GM06990 (cell line): ENCODE measurements around the gene FGF5.
"Not testable (repeated sequence)": the region's sequence is repeated elsewhere in the genome, so short reads cannot be mapped to it uniquely, and the experiment has no call there.

Source experiments
- DNase-seq: peaks from one replicate; pipeline ENCODE4 v3.0.0-alpha.2; 2011; ENCODE audit not compliant: insufficient read length; ENCODE audit errors: extremely low read depth
- H3K27me3 ChIP-seq: replicated peaks from 2 replicates; pipeline ENCODE4 v1.6.0; 2011; ENCODE audit warnings: low read length; ENCODE audit not compliant: control insufficient read depth, insufficient read depth
- H3K36me3 ChIP-seq: 2 replicates; pipeline ENCODE4 v1.5.1; 2011; ENCODE audit warnings: low read length; ENCODE audit not compliant: control insufficient read depth, insufficient read depth
- H3K4me3 ChIP-seq: replicated peaks from 2 replicates; pipeline ENCODE4 v1.5.1; 2011; ENCODE audit warnings: low read depth, mild to moderate bottlenecking, control low read depth, low read length
- CTCF ChIP-seq: IDR thresholded peaks from 2 replicates; pipeline ENCODE4 v1.5.1; 2011; ENCODE audit warnings: low read length, control low read depth, mild to moderate bottlenecking, inconsistent platforms; ENCODE audit not compliant: insufficient read depth, poor library complexity, severe bottlenecking

Gene FGF5

GRCh38 chr4:80240976-80241375, 25.5 kb upstream of the FGF5 start:
- H3K36me3 ChIP-seq: no peaks in the 10 kb centered on the region
- no peak for TF ChIP-seq CTCF
- H3K27me3 ChIP-seq: no peaks in the 10 kb centered on the region
- no peak overlapping the region for H3K4me3 ChIP-seq
- no peak for DNase-seq

GRCh38 chr4:80243274-80244018, 23.0 kb upstream of the FGF5 start:
- DNase-seq: no peak
- H3K27me3 ChIP-seq: no peaks in the 10 kb centered on the region
- H3K4me3 ChIP-seq: no peak overlapping the region
- TF ChIP-seq CTCF: no peak
- no peaks in the 10 kb centered on the region for H3K36me3 ChIP-seq

GRCh38 chr4:80247484-80247883, 19.0 kb upstream of the FGF5 start:
- not testable (repeated sequence) for H3K36me3 ChIP-seq, H3K27me3 ChIP-seq, DNase-seq, H3K4me3 ChIP-seq

GRCh38 chr4:80249144-80249543, 17.3 kb upstream of the FGF5 start:
- TF ChIP-seq CTCF: no peak
- H3K27me3 ChIP-seq: no peaks in the 10 kb centered on the region
- H3K4me3 ChIP-seq: no peak overlapping the region
- H3K36me3 ChIP-seq: no peaks in the 10 kb centered on the region
- no peak for DNase-seq

- DNase-seq: no peak
- Histone ChIP-seq H3K27me3 (no peaks in the 10 kb centered on the region), H3K4me3 (no peak overlapping the region), H3K36me3 (no peaks in the 10 kb centered on the region)
- TF ChIP-seq CTCF: no peak
These were observed 14.0 kb upstream of the FGF5 start for GRCh38 chr4:80252427-80252826.

GRCh38 chr4:80252953-80253352, 13.5 kb upstream of the FGF5 start:
- TF ChIP-seq CTCF: no peak
- Histone ChIP-seq H3K4me3 (no peak overlapping the region), H3K27me3 (no peaks in the 10 kb centered on the region), H3K36me3 (no peaks in the 10 kb centered on the region)
- DNase-seq: no peak
